ENCODE measurements around the gene BIRC3.

BIRC3 gene

GRCh38 chr11:102382384-102382783, 65.1 kb downstream of the BIRC3 start:
- no peak for DNase-seq

- no peak for DNase-seq
Observed at GRCh38 chr11:102383839-102384238, 66.6 kb downstream of the BIRC3 start.

- DNase-seq, result no peak
Observed at GRCh38 chr11:102384419-102385079, 67.3 kb downstream of the BIRC3 start.

GRCh38 chr11:102385085-102386007, 68.1 kb downstream of the BIRC3 start:
- DNase-seq, result no peak

GRCh38 chr11:102386136-102386734, 69.0 kb downstream of the BIRC3 start:
- no peak for DNase-seq

GRCh38 chr11:102387043-102387781, 69.9 kb downstream of the BIRC3 start:
- no peak for DNase-seq
